NT2/D1 (cell line): ENCODE results near the gene DHTKD1.

ENCODE experiments used
- SUZ12 ChIP-seq: IDR thresholded peaks from 2 replicates; pipeline ENCODE4 v1.6.1; 2011; ENCODE audit not compliant: insufficient read length, insufficient read depth; ENCODE audit errors: extremely low read depth
- YY1 ChIP-seq: IDR thresholded peaks from 2 replicates; pipeline ENCODE4 v1.6.1; 2011; ENCODE audit not compliant: insufficient read length, insufficient read depth
- ZNF274 ChIP-seq: IDR thresholded peaks from 2 replicates; pipeline ENCODE4 v1.6.1; 2011; ENCODE audit warnings: mild to moderate bottlenecking, low read depth, low read length

- TF ChIP-seq YY1 (no peak), ZNF274 (no peak), SUZ12 (no peak)
These were observed 20.2 kb upstream of the DHTKD1 start for GRCh38 chr10:12048547-12048946.
